ENCODE data around the gene CITED4.

CITED4 gene

DNA sequence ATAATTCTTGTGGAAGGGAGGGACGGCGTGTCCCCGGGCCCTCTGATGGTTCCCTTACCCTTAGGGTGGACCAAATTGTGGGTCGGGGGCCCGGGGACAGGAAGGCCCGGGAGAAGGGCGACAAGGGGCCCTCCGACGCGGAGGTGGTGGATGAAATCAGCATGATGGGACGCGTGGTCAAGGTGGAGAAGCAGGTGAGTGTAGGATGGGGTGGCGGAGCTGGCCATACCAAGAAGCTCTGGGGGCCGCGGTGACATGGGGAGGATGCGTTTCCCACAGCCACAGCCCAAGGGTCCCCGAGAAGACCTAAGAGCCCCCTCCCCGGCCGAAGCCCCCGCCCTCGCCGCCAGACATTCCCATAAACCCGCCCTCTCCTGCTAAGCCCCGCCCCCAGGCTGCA lies 24.6 kb downstream of the CITED4 start:
- Histone ChIP-seq H3K4me3 (ENCODE audit: low read length) (no peak overlapping the region), H3K4me1 (ENCODE audit: control insufficient read depth, insufficient read depth, low read length) (no peaks in the 10 kb centered on the region), H3K36me3 (ENCODE audit: control insufficient read depth, insufficient read depth, low read length) (no peaks in the 10 kb centered on the region), H3K27me3 (ENCODE audit: control insufficient read depth, insufficient read depth, low read length) (no peaks in the 10 kb centered on the region), H3K27ac (ENCODE audit: low read length) (no peak overlapping the region), H3K9me3 (ENCODE audit: control insufficient read depth, insufficient read depth, low read length) (no peaks in the 10 kb centered on the region)
- WGBS (ENCODE audit: insufficient coverage, insufficient read length), result no CpG with 5 or more reads among the region's 24 CpGs
- DNase-seq (ENCODE audit: low read depth, low spot score), result no peak

DNA sequence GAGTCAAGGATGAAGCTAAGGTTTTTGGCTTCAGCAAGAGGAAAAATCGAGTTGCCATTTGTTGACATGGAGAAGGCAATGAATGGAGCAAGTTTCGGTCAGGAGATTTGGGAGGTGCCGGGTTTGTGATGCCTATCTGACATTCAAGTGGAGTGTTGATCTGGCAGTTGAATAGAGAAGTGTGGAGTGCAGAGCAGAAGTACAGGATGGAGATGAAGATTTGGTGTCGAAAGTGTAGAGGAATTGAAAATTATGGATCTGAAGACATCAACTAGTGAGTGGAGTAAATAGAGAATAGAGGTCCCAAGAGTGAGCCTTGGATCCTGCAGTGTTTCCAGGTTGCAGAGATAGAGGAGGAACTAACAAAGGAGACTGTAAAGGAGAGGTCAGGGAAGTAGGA lies 25.9 kb downstream of the CITED4 start:
- Histone ChIP-seq H3K36me3 (ENCODE audit: control insufficient read depth, insufficient read depth, low read length) (no peaks in the 10 kb centered on the region), H3K27me3 (ENCODE audit: control insufficient read depth, insufficient read depth, low read length) (no peaks in the 10 kb centered on the region), H3K4me3 (ENCODE audit: low read length) (no peak overlapping the region), H3K27ac (ENCODE audit: low read length) (no peak overlapping the region), H3K4me1 (ENCODE audit: control insufficient read depth, insufficient read depth, low read length) (no peaks in the 10 kb centered on the region), H3K9me3 (ENCODE audit: control insufficient read depth, insufficient read depth, low read length) (no peaks in the 10 kb centered on the region)
- DNase-seq (ENCODE audit: low read depth, low spot score), result no peak
- 100% methylated on average over 1 of the region's 4 CpGs for WGBS (ENCODE audit: insufficient coverage, insufficient read length)

DNA sequence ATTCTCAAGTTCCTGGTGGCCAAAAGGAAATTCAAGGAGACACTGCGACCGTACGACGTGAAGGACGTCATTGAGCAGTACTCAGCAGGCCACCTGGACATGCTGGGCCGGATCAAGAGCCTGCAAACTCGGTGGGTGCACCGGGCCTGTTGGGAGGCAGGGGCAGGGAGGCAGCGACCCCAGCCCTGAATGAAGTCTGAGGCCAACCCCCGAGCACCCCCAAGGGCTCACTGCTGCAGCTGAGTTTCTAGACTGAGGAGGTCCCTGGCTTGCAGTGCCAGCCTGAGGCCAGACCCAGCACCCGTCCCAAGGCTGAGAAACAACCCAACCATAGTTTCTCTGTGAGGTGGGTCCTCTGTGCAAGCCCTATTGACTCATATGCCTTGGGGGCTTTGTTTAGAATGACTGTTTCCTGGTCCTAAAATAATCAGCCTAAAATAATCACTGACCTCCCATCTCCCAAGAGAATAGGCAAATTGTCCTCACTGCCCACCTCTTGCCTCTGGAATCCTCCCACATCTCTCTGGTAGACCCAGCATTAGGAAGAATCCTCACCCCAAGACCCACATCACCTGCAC lies 27.1 kb downstream of the CITED4 start:
- Histone ChIP-seq H3K27ac (ENCODE audit: low read length) (no peak overlapping the region), H3K27me3 (ENCODE audit: control insufficient read depth, insufficient read depth, low read length) (no peaks in the 10 kb centered on the region), H3K9me3 (ENCODE audit: control insufficient read depth, insufficient read depth, low read length) (no peaks in the 10 kb centered on the region), H3K36me3 (ENCODE audit: control insufficient read depth, insufficient read depth, low read length) (no peaks in the 10 kb centered on the region), H3K4me3 (ENCODE audit: low read length) (no peak overlapping the region), H3K4me1 (ENCODE audit: control insufficient read depth, insufficient read depth, low read length) (no peaks in the 10 kb centered on the region)
- DNase-seq (ENCODE audit: low read depth, low spot score), result no peak
- no CpG with 5 or more reads among the region's 11 CpGs for WGBS (ENCODE audit: insufficient coverage, insufficient read length)

DNA sequence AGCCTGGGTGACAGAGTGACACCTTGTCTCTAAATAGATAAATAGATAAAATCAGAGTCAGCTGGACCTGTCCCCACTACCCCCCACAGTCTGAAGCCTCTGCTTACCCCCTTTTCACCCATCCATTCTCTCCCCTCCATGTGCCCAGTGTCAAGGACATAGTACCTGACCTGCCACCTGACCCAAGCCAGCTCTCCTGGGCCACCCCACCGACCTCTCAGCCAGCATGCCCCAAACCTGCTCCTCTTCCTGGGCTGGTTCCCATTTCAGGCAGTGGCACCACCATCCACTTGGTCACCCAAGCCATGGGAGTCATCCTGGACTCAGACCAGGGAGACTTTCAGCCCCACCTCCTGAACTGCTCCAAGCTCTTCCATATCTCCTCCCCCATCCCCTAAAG lies 28.2 kb downstream of the CITED4 start:
- H3K4me1 ChIP-seq (ENCODE audit: control insufficient read depth, insufficient read depth, low read length), result no peaks in the 10 kb centered on the region
- no peak overlapping the region for H3K4me3 ChIP-seq (ENCODE audit: low read length)
- WGBS (ENCODE audit: insufficient coverage, insufficient read length), result no CpG with 5 or more reads among the region's 1 CpG
- H3K9me3 ChIP-seq (ENCODE audit: control insufficient read depth, insufficient read depth, low read length), result no peaks in the 10 kb centered on the region
- no peak overlapping the region for H3K27ac ChIP-seq (ENCODE audit: low read length)
- no peak for DNase-seq (ENCODE audit: low read depth, low spot score)
- no peaks in the 10 kb centered on the region for H3K27me3 ChIP-seq (ENCODE audit: control insufficient read depth, insufficient read depth, low read length)
- H3K36me3 ChIP-seq (ENCODE audit: control insufficient read depth, insufficient read depth, low read length), result no peaks in the 10 kb centered on the region

DNA sequence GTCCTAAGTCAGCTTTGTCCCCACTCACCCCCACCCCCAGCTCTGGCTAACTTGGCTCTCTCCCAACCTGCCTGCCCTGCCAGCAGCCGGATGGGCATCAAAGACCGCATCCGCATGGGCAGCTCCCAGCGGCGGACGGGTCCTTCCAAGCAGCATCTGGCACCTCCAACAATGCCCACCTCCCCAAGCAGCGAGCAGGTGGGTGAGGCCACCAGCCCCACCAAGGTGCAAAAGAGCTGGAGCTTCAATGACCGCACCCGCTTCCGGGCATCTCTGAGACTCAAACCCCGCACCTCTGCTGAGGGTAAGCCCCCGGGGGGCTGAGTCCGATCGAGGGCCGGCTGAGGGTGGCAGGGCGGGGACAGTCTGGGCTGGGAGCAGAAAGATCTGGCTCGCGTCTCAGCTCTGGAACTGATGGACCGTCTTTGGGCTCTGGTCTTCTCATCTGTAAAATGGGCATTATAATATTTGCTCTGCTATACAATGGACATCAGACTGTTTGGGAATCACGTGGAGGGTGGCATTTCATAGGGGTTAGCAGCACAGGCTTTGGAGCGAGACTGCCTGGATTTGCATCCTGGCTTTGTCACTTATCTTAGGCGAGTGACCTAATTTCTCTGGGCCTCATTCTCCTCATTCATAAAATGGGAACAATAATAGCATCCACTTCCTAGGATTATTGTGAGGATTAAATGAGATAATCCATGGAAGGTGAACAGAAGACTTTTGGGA lies 31.0 kb downstream of the CITED4 start:
- H3K36me3 ChIP-seq (ENCODE audit: control insufficient read depth, insufficient read depth, low read length), result no peaks in the 10 kb centered on the region
- no peak overlapping the region for H3K4me3 ChIP-seq (ENCODE audit: low read length)
- H3K27me3 ChIP-seq (ENCODE audit: control insufficient read depth, insufficient read depth, low read length), result no peaks in the 10 kb centered on the region
- DNase-seq (ENCODE audit: low read depth, low spot score), result no peak
- H3K9me3 ChIP-seq (ENCODE audit: control insufficient read depth, insufficient read depth, low read length), result no peaks in the 10 kb centered on the region
- H3K4me1 ChIP-seq (ENCODE audit: control insufficient read depth, insufficient read depth, low read length), result no peaks in the 10 kb centered on the region
- WGBS (ENCODE audit: insufficient coverage, insufficient read length), result no CpG with 5 or more reads among the region's 22 CpGs
- H3K27ac ChIP-seq (ENCODE audit: low read length), result no peak overlapping the region

DNA sequence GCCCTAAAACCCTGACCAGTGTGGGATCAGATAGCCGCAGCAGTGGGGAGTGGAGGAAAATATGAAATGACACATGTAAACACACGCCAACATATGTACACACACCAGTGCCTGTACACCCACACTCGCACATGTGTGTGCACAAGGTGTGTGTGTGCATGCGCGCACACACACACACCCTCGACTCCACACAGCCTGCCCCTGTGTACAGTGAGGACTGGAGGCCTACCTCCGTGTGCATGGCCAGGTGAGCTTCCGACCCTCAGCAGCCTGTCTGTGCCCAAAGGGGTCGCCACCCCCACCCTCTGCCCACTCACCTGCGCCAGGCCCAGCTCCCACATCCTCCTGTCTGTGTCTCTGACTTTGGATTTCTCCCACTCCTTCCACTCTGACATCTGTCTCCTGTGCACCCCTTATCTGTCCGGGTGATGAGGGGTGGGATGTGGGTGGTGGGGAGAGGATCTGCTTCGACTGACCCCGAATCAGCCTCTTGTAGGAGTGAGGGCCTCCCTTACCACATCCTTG lies 31.7 kb downstream of the CITED4 start:
- 0 out of 2 replicates have a peak, but pooled peaks cover 2% of the 10 kb centered on the region for H3K4me1 ChIP-seq (ENCODE audit: control insufficient read depth, insufficient read depth, low read length)
- WGBS (ENCODE audit: insufficient coverage, insufficient read length), result no CpG with 5 or more reads among the region's 13 CpGs
- H3K36me3 ChIP-seq (ENCODE audit: control insufficient read depth, insufficient read depth, low read length), result no peaks in the 10 kb centered on the region
- H3K4me3 ChIP-seq (ENCODE audit: low read length), result no peak overlapping the region
- DNase-seq (ENCODE audit: low read depth, low spot score), result no peak
- H3K9me3 ChIP-seq (ENCODE audit: control insufficient read depth, insufficient read depth, low read length), result no peaks in the 10 kb centered on the region
- H3K27me3 ChIP-seq (ENCODE audit: control insufficient read depth, insufficient read depth, low read length), result no peaks in the 10 kb centered on the region
- H3K27ac ChIP-seq (ENCODE audit: low read length), result no peak overlapping the region

DNA sequence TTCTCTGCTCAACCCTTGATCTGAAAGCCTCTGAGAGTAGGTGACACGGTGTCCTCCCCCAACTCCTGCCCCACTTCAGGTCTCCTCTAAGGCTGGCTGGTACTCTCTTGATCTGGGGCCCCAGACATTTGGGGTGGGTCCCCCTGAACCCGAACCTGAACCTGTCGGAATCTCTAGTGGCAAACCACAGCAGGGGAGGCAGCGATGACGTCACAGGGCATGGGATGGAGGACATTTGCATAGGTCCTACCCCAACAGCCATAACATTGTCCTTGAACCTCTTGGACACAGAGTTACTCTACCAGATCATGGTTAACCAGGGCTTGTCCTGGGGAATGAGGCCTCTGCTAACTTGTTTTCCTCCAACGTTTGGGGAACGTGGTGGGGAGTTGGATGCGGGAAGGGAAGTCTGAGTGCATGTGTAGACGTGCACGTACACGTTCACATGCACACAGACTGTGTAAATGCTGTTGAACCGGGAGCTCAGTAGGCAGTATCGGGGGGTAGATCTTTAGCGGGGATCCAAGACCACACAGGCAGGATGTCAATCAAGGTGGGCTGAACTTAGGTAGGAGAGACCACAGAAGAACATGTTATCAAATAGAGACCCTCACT lies 32.4 kb downstream of the CITED4 start:
- no peaks in the 10 kb centered on the region for H3K27me3 ChIP-seq (ENCODE audit: control insufficient read depth, insufficient read depth, low read length)
- no peak overlapping the region for H3K27ac ChIP-seq (ENCODE audit: low read length)
- no peak overlapping the region for H3K4me3 ChIP-seq (ENCODE audit: low read length)
- DNase-seq (ENCODE audit: low read depth, low spot score), result no peak
- no peaks in the 10 kb centered on the region for H3K36me3 ChIP-seq (ENCODE audit: control insufficient read depth, insufficient read depth, low read length)
- no peaks in the 10 kb centered on the region for H3K9me3 ChIP-seq (ENCODE audit: control insufficient read depth, insufficient read depth, low read length)
- WGBS (ENCODE audit: insufficient coverage, insufficient read length), result no CpG with 5 or more reads among the region's 14 CpGs
- H3K4me1 ChIP-seq (ENCODE audit: control insufficient read depth, insufficient read depth, low read length), result 0 out of 2 replicates have a peak, but pooled peaks cover 5% of the 10 kb centered on the region

DNA sequence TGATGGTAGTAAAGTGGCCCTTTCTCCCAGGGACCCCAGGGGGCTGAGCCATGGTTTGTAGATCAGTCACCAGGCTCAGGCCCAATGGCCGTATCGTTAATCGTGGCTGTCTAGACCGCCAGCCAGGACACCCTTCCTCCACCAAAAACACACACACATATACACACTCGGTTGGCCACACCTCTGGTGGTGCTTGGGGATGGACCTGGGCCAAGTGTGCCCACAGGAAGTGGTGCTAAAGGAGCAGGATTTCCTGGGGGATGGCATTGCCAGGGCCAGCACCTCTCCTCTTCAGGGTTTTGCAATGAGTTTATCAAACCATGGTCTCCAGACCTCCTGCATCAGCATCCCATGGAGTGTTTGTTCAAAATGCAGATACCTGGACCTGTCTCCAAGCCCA lies 36.2 kb downstream of the CITED4 start:
- Histone ChIP-seq H3K36me3 (ENCODE audit: control insufficient read depth, insufficient read depth, low read length) (no peaks in the 10 kb centered on the region), H3K27me3 (ENCODE audit: control insufficient read depth, insufficient read depth, low read length) (no peaks in the 10 kb centered on the region), H3K4me1 (ENCODE audit: control insufficient read depth, insufficient read depth, low read length) (peaks cover 5% of the 10 kb centered on the region; the same call in 1 of the 2 replicates), H3K4me3 (ENCODE audit: low read length) (no peak overlapping the region), H3K27ac (ENCODE audit: low read length) (no peak overlapping the region), H3K9me3 (ENCODE audit: control insufficient read depth, insufficient read depth, low read length) (no peaks in the 10 kb centered on the region)
- whole genome bisulfite sequencing (ENCODE audit: insufficient coverage, insufficient read length), result no CpG with 5 or more reads among the region's 5 CpGs
- DNase-seq (ENCODE audit: low read depth, low spot score), result no peak

DNA sequence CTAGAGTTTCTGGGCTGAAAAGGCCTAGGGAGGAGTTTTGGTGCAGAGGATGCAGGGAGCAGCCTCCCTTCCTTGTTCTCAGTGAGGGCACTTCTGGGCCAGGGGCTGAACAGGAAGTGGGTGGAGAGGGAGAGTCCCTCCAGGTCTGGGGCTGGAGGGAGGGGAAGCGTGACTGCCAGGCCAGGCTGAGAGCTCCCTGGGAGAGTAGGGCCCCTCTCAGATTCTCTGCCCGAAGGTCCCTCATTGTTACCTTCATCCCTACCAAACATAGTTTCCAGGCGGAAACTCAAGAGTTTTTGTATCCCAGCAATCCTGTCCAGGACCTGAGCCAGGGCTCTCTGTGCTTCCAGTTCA lies 36.8 kb downstream of the CITED4 start:
- no peaks in the 10 kb centered on the region for H3K9me3 ChIP-seq (ENCODE audit: control insufficient read depth, insufficient read depth, low read length)
- no peak overlapping the region for H3K27ac ChIP-seq (ENCODE audit: low read length)
- peaks cover 5% of the 10 kb centered on the region; the same call in 1 of the 2 replicates for H3K4me1 ChIP-seq (ENCODE audit: control insufficient read depth, insufficient read depth, low read length)
- no peaks in the 10 kb centered on the region for H3K36me3 ChIP-seq (ENCODE audit: control insufficient read depth, insufficient read depth, low read length)
- DNase-seq (ENCODE audit: low read depth, low spot score), result no peak
- WGBS (ENCODE audit: insufficient coverage, insufficient read length), result no CpG with 5 or more reads among the region's 3 CpGs
- no peaks in the 10 kb centered on the region for H3K27me3 ChIP-seq (ENCODE audit: control insufficient read depth, insufficient read depth, low read length)
- H3K4me3 ChIP-seq (ENCODE audit: low read length), result no peak overlapping the region

DNA sequence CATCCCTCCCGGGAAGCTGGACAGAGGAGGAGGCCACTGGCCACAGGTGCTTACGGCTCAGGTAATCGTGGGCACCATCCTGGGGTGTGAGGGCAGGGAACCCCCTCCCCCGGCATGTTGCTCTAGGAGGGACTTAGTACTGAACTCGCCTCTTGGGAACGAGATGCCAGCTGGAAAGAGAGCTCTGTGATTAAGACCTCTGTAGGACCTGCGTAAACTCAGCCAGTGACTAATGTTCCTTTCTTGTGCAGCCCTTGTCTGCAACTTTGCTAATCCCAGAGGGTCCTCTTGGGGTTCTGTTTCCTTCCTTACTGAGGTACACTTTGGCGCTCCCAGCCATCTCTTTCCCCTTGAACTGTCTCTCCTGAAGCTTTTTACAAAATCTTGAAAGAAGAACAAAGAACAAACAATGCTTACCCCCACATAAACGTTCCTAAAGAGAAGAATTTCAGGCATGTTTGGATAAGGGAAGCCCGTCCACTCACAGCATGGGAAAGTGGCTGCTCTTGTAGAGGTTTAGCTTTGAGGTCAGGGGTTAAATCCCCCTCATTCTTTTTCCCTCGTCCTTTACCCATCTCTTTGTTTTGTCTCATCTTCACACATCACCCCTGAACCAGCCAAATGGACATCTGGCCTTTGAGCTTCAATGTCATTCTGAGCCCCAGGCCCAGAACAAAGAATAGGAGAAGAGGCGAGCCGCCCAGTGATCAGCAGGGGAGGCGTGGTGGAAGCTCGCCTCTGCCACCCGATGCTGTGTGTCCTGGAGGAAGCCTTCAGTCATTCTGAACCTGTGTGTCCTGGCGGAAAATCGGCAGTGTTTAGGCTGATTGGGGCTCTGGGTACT lies 37.4 kb downstream of the CITED4 start:
- no peaks in the 10 kb centered on the region for H3K27me3 ChIP-seq (ENCODE audit: control insufficient read depth, insufficient read depth, low read length)
- no peaks in the 10 kb centered on the region for H3K9me3 ChIP-seq (ENCODE audit: control insufficient read depth, insufficient read depth, low read length)
- no peak overlapping the region for H3K4me3 ChIP-seq (ENCODE audit: low read length)
- H3K36me3 ChIP-seq (ENCODE audit: control insufficient read depth, insufficient read depth, low read length), result no peaks in the 10 kb centered on the region
- no peak overlapping the region for H3K27ac ChIP-seq (ENCODE audit: low read length)
- no CpG with 5 or more reads among the region's 18 CpGs for WGBS (ENCODE audit: insufficient coverage, insufficient read length)
- peaks cover 5% of the 10 kb centered on the region; the same call in 1 of the 2 replicates for H3K4me1 ChIP-seq (ENCODE audit: control insufficient read depth, insufficient read depth, low read length)
- no peak for DNase-seq (ENCODE audit: low read depth, low spot score)
